ENCODE results near the gene PRIM2. TPM values are rescaled to one million over a fixed set of nuclear protein-coding genes. Genes with fewer than 3 reads are reported as not detected.
"Not testable (repeated sequence)": the region's sequence is repeated elsewhere in the genome, so short reads cannot be mapped to it uniquely, and the experiment has no call there.

Gene PRIM2
- total RNA-seq, 1 donor from 2014 or later, result 25.7 TPM

- DNase-seq (ENCODE audit: low spot score in 2 of 2) (no peak), FAIRE-seq (no peak)
Measured at GRCh38 chr6:57435475-57436160, 118.2 kb downstream of the PRIM2 start.

DNA sequence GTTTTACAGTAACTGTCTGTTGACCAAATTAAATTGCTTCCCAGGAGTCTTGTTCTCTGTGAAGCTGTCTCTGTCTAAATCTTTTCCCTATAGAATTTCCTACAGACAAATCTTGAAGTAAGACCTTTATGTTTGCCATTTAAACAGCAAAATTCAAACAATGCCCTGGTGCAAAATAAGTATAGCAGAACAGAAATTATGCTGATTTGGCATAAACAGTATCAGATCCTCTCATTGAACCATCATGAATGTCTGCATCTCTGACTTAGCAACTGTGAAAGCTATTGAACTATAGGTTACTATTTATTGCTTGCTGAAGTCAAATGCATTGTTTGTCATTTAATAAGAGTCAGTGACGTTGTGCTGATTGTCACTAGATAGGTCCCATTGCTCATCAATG lies 123.3 kb downstream of the PRIM2 start:
- DNase-seq (ENCODE audit: low spot score in 2 of 2), result not testable (repeated sequence)

GRCh38 chr6:57442133-57442532 lies 124.7 kb downstream of the PRIM2 start:
- DNase-seq (ENCODE audit: low spot score in 2 of 2); FAIRE-seq: not testable (repeated sequence)

More for the DNA sequence above, 123.3 kb downstream of the PRIM2 start:
- FAIRE-seq, result not testable (repeated sequence)

GRCh38 chr6:57443181-57443580 lies 125.8 kb downstream of the PRIM2 start:
- not testable (repeated sequence) for DNase-seq (ENCODE audit: low spot score in 2 of 2); FAIRE-seq

GRCh38 chr6:57444787-57445186 lies 127.4 kb downstream of the PRIM2 start:
- FAIRE-seq; DNase-seq (ENCODE audit: low spot score in 2 of 2): not testable (repeated sequence)

GRCh38 chr6:57445379-57445778 lies 127.9 kb downstream of the PRIM2 start:
- DNase-seq (ENCODE audit: low spot score in 2 of 2); FAIRE-seq: not testable (repeated sequence)

GRCh38 chr6:57445790-57446468 lies 128.5 kb downstream of the PRIM2 start:
- FAIRE-seq; DNase-seq (ENCODE audit: low spot score in 2 of 2): not testable (repeated sequence)

DNA sequence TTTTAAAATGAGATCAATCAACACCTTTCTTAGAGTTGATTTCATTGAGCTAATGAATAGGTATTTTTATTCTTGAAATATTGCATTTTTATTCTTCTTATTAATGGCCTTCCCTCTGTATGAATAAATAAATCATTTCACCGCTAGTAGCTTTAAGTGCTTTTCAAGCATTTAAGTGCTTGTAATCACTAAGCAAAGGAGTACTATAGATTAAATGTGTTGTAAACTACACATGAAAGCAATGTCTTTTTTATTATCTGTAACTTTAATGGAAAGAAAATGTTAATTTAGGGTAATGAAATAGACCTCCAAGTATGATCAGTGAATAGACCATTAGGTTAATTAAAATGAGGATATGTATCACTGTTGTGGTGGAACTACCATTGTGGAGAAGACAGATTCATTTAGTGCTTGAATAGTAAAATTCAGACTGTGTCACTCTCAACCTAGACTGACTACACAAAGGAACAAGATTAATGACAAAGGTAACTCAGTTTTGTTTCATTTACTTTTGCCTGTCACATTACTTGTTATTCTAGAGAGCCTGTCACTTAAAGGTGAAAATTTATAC lies 132.2 kb downstream of the PRIM2 start:
- DNase-seq (ENCODE audit: low spot score in 2 of 2); FAIRE-seq: not testable (repeated sequence)

GRCh38 chr6:57459781-57460180 lies 142.4 kb downstream of the PRIM2 start:
- FAIRE-seq; DNase-seq (ENCODE audit: low spot score in 2 of 2): not testable (repeated sequence)

DNA sequence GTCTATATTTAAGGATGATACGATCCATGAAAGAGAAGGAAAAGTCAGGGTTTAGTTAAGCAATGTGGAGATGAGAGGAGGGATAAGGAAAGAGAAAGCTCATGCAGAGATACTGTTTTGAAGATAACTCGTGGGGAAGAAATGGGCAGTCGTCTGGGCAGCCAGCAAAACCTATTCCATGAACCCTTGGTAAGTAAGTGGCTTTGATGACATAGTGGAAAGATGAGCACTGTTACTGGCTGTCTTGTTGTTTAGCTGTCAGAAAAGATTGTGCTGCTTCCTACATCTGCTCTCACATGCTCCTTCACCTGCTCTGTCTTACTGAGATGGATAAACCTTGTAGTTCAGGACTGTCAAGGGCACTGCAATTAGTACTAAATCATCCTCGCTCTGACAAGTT lies 143.6 kb downstream of the PRIM2 start:
- FAIRE-seq, result not testable (repeated sequence)

DNA sequence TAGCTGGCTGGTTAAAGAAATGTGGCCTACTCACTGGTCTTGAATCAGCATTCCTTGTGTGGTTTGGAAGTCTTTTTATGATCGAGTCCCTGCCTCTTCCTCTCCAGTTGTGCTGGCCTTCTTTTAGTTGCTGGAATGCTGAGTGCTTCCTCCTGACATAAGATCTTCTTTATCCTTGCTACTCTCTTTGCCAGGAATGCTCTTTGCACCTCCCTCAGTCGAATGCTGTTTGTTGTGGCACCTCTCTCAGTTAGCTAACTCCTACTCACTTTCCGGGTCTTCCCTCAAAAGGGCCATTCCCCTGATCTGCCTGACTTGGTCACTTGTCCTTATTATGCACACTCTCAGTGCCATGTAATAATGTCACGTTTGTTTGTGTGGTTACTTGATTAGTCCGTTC lies 146.4 kb downstream of the PRIM2 start:
- not testable (repeated sequence) for DNase-seq (ENCODE audit: low spot score in 2 of 2); FAIRE-seq

More for the DNA sequence above, 143.6 kb downstream of the PRIM2 start:
- not testable (repeated sequence) for DNase-seq (ENCODE audit: low spot score in 2 of 2)

DNA sequence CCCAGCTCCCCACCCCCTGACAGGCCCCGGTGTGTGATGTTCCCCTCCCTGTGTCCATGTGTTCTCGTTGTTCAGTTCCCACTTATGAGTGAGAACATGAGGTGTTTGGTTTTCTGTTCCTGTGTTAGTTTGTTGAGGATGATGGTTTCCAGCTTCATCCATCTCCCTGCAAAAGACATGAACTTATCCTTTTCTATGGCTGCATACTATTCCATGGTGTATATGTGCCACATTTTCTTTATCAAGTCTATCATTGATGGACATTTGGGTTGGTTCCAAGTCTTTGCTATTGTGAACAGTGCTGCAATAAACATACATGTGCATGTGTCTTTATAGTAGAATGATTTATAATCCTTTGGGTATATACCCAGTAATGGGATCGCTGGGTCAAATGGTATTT lies 148.5 kb downstream of the PRIM2 start:
- not testable (repeated sequence) for DNase-seq (ENCODE audit: low spot score in 2 of 2); FAIRE-seq

- FAIRE-seq, result no peak
Measured at GRCh38 chr6:57469072-57469471, 151.6 kb downstream of the PRIM2 start.

DNA sequence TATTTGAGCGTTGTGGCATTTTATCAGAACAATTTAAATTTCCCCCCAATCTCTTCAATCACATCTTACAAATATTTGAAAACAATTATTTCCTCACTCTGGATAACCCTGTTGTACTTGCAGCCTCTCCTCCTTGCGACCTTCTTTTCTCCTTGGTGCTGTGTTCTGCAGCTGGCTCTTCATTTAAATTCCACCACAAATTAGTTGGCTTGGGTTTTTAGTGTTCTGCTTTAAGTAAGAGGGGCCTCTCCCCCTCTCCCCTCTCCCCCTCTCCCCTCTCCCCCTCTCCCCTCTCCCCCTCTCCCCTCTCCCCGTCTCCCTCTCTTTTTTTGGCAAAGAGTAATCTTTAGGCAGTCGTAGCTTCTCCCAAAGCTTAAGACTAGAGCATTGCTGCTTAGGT lies 152.7 kb downstream of the PRIM2 start:
- not testable (repeated sequence) for DNase-seq (ENCODE audit: low spot score in 2 of 2); FAIRE-seq

More at GRCh38 chr6:57469072-57469471, 151.6 kb downstream of the PRIM2 start:
- DNase-seq (ENCODE audit: low spot score in 2 of 2), result no peak

GRCh38 chr6:57471314-57471864 lies 154.0 kb downstream of the PRIM2 start:
- not testable (repeated sequence) for FAIRE-seq

DNA sequence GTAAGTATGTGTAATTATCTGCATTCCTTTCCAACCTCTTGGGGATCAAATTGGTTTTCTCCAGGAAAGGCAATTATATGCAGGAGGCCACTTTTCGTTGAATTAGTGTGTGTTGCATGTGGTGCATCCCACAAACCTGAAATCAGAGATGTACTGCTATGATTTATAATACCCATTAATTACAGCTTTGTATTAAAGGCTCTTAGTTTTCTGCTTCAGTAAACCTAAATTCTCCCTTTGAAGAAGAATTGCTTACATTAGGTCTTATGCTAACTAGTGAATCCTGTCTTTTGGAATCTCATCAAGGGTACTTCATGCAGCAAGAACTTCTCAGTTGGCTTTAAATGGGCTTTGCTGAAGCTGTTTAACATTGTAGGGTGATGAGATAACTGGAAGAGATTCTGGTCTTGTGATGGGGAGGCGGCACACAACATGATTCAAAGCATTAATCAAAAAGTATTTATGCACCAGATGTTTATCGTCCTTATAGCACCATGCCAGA lies 155.5 kb downstream of the PRIM2 start:
- not testable (repeated sequence) for FAIRE-seq; DNase-seq (ENCODE audit: low spot score in 2 of 2)

More at GRCh38 chr6:57471314-57471864, 154.0 kb downstream of the PRIM2 start:
- not testable (repeated sequence) for DNase-seq (ENCODE audit: low spot score in 2 of 2)

GRCh38 chr6:57474862-57475475 lies 157.5 kb downstream of the PRIM2 start:
- FAIRE-seq; DNase-seq (ENCODE audit: low spot score in 2 of 2): not testable (repeated sequence)

DNA sequence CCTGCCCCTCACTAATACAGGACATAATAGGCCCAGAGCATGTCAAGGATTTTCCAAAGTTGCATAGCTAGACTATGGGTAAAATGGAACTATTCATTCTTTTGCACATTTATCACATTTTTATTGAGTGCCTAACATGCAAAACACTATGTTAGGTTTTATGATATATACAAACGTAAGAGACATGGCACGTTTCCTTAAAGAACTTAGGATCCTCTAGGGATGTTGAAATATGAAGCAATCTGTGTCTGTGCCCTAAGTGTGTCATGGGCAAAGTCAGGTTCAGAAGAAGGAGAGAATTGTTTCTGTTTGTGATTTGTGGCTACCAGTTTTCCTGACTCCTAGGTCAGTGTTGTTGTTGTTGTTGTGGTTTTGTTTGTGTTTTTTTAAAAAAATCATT lies 158.2 kb downstream of the PRIM2 start:
- not testable (repeated sequence) for FAIRE-seq

DNA sequence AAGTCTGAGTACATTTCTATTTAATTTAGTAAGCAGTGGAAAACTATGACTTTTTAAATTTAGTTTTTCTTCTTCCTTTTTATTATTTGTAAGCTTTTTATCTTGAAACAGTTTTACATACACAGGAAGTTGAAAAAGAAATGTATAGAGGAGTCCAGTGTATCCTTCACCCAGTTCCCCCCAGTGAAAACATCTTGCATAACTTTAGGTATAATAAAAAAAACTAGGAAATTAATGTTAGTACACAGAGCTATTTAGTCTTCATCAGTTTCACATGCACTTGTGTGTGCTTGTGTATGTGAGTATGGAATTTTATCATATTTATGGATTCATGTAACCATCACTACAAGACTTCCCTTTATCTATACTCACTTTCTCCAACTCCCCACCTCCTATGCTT lies 162.8 kb downstream of the PRIM2 start:
- FAIRE-seq; DNase-seq (ENCODE audit: low spot score in 2 of 2): not testable (repeated sequence)

More for the DNA sequence above, 158.2 kb downstream of the PRIM2 start:
- not testable (repeated sequence) for DNase-seq (ENCODE audit: low spot score in 2 of 2)

DNA sequence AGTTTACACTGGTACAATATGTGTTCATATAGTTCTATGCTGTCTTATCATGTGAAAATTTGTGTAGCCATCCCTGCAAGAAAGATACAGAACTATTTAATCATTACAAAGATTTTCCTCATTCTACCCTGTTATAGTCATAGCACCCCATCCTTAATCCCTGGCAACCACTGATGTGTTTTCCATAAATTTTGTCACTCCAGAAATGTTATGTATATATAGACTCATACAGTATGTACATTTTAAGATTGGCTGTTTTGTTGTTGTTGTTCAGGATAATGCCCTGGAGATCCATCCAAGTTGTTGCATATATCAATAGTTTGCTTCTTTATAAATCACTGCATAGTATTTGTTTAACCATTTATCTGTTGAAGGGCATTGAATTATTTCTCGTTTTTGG lies 163.7 kb downstream of the PRIM2 start:
- FAIRE-seq, result not testable (repeated sequence)

More for the DNA sequence above, 163.7 kb downstream of the PRIM2 start:
- DNase-seq (ENCODE audit: low spot score in 2 of 2), result not testable (repeated sequence)
